SW480 (cell line): ENCODE data around the gene ASTN1.
"Not testable (repeated sequence)": the region's sequence is repeated elsewhere in the genome, so short reads cannot be mapped to it uniquely, and the experiment has no call there.

ENCODE experiments used
- DNase-seq: peaks from one replicate; pipeline ENCODE4 v3.0.0-alpha.2; 2016; ENCODE audit warnings: low spot score

The ASTN1 gene

DNA sequence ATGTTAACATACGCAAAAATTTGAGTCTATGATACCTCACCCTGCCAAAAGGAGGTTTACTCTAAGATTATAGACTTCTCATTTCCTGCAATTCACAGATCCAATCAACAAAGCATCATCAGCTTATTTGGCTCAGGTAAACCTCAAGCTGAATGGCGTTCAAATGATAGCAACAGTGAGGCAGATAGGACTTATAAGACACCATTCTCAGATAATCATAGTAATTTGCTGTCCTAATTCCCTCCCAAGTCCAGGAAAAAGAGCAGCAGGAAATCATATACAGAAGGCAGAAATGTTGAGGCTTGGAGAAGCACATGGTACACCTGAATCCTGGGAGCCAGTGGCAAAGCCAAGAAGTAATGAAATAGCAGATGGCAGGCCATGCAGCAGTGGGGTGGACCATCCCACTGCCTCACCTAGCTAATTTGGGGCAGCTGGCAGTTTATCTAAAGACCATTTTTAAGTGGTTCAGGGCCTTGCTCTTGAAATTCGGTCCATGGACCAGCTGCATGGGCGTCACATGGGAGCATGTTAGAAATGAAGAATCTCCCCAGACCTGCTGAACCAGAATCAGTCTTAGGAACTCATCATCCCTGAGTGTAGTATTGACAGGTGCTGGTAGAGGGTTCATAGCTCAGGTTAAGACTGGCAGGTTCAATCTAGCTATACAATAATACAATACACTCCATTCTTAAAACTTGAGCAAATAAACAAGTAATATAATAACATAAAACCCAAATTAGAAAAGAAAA lies 57.7 kb downstream of the ASTN1 start:
- no peak for DNase-seq

DNA sequence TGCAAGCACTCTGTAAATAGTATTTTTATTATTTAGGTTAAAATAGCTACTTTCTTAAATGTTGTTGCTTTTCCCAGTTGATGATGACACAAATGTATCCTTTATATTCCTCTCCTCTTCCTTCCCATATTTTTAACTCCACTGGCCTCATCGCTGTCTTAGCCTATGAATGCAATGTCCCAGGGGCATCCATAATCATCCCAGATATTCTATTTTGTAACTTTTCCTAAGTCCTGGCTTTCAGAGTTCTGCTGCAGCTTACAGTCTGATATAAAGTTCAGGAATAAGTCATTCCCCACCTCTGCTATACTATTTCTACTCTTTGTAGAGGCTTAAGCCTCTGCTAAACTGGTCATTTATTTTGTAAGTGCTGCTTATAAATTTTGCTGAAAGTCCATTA lies 58.3 kb downstream of the ASTN1 start:
- DNase-seq = no peak

DNA sequence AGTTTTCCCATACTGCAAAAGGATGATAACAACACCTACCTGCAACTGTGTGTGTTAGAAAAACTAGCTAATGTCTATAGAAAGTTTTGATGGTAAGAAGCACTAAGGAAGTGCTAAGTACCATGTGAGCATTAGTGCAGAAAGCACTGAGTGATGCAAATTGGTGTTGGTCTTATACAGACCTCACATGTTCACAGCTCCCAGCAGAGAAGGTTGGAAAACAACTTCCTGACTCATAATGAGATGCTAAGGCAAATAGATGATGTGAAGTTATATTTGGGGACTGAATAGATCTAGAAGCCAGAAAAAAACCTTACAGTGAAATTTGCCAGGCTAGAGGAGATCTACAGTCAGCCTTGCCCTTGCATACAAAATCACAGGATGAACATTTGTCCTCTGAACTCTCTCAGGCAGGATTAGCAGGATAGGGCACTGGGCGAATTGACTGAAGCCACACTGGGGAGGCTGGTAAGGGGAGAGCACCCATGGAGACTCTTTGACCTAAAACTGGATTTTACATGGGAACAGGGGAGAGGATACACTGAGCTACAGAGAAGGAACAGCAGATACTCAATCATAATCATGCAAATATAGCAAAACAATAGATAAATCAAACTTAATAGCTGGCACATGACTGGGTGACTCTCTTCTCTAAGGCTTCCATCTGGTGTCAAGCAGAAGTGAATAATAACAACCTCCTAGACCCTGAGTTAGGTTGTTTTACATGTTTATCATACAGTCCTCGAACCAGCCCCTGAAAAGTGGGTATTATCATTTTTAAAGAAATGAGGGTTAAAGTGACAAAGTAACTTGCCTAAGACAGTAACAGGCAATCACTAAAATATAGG lies 61.3 kb downstream of the ASTN1 start:
- no peak for DNase-seq

DNA sequence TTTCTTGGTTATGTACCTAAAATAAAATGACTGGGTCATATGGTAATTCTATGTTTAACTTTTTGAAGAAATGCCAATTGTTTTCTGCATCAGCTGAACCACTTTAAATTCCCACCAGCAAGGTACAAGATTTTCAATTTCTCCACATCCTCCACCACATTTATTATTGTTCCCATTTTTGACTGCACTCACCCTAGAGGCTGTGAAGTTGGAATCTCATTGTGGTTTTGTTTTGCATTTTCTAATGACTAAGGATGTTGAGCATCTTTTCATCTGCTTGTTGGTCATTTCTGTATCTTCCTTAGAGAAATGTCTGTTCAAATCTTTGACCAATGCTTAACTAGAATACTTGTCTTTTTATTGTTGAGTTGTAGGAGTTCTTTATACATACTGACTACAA lies 72.5 kb downstream of the ASTN1 start:
- no peak for DNase-seq

DNA sequence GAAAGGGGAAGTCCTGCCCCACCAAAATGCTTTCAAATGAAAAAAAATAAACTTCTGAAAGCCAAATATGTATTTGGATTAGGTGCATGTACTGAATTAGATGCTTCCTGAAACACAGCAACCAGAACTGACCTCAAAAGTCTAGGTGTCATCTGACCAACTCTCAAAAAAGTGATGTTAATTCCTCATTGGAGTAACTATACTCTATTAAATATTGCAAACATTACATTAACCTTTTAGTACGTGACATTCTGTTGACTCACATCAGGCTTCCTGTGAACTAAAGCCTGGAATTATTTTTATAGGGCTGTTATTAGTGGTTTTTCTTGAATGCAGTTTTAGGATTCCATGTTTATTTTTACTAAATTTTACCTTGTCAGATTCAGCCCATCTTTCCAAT lies 73.5 kb downstream of the ASTN1 start:
- no peak for DNase-seq

DNA sequence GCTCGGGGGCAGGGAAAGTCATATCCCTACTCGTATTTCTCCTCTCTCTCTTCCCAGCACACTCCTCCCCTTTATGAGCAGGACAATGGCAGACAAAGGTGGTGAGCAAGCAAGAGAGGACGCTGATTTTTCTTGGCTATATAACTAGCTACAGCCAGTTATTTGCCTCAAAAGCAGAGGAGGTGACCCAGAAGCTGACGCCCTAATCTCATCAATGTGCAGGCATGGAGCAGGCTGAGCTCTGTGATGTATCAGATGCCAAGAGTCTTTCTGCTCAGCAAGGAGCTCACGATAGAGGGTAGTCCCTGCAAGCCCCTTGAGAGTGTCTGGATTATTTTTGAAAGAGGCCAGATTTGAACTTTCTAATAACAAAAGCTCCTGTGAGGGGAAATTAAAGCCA lies 75.5 kb downstream of the ASTN1 start:
- no peak for DNase-seq

DNA sequence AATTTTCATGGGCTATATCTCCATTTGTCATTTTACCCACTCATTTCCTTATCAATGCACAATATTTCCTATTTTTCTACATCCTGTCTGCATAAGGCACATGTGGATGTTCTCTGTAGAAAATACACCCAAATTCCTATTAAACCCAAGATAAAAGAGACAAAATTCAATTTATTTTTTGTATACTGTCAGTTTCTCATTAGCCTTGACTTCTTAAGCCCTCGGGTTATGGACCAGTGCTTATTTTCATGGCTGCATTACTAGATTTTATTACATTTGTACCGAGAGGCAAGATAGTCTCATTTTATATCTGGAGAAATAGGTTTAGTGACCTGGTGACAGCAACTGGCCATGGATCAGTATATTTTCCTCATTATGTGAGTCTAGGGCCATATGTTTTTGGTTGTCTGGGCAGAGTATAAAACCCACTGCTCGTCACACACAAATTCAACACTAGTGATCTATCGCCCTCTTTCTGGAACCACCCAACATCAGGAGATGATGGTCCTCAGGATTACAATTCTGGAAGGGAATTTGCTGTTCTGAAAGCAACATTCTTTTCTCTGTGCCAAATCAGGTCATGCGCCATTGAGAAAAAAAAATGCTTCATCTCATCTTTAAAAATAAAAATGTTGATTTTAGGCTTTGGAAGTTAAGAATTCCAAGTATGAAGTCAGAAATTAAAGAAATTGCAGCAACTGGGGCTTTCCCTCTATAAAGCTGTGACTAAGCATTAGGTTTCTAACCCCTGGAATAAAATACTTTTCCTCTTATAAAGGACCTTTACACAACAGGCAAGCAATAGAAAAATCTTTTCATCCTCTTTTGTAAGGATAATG lies 81.4 kb downstream of the ASTN1 start:
- DNase-seq = no peak

DNA sequence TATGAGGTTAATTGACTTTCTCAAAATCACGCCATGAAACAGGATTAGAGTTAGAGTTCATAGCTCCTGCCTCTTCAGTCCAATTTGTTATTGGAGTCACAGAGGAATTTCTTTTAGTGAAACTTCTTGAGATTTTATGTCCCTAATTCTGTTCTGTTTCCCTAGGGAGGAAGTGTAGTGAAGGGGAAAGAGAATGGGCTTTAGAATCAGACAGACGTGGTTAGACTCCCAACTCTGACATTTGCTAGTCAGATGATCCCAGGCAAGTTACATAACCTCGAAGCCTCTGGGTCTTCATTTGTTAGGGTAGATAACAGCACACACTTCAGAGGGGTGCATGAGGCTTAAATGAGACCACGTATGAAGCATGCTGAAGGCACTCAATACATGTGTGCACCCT lies 83.9 kb downstream of the ASTN1 start:
- DNase-seq = no peak

DNA sequence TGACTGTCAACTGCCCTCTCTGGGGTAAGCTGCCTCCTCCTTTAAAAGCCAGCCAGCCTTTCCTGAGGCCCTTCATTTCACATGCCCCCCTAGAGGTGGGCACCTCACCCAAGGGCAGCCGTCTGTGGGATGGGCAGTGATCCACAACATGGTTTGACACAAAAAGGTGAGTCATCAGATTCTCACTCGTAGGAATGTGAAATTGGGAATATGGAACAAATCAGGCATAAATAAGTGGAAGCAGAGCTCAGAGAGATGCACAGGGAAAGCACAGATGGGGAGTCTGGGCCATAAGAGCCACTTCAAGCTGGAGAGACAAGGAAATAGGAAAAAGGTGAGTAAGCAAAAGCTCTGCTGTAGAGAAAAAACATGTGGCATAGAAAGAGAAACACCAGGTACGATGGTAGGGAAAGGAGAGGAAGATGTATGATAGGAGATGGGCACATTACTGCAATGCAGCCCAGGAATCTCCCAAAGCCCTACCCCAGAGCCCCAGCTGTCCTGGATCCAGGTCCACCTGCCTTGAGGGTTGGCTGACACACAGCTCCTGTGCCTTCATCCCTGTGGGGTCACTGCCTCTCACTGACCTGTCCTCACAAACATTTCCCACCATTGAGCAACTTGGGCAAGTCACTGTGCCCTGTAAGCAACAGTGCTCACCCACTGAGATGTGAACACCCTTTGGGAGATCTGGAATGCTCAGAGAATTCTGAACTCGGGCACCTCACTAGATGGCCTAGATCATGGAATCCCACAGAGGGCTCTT lies 86.6 kb downstream of the ASTN1 start:
- no peak for DNase-seq

DNA sequence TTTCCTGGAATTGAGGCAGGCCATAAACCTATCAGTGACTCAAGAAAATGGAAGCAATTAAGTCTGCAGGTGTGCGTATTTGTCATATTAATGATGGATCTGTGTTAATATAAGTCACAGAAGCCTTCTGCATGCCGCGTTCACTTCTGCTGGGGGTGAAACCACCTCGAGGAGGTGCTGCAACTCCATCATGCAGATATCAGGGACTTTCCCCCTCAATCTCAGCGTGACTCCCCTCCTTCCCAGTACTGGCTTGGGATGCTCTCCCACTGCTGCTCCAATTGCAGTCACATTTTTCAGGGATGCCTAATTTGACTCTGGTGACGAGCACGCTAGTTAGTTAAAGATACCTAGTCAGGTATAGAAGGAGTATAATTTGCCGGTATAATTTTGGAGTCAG lies 87.5 kb downstream of the ASTN1 start:
- no peak for DNase-seq

DNA sequence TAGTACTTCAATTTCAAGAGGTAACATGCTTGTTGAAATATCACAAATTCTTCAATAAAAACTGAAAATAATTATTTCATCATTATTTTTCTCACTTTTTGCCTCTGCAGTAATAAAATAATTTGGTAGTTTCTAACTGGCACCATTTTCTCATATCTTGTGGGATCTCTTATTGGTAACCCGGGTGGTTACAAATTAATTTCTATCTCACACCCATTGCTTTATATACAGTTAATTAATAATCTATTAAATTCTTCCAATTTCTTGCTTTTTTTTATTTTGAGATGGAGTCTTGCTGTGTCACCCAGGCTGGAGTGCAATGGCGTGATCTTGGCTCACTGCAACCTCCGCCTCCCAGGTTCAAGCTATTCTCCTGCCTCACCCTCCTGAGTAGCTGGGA lies 89.7 kb downstream of the ASTN1 start:
- DNase-seq = not testable (repeated sequence)

DNA sequence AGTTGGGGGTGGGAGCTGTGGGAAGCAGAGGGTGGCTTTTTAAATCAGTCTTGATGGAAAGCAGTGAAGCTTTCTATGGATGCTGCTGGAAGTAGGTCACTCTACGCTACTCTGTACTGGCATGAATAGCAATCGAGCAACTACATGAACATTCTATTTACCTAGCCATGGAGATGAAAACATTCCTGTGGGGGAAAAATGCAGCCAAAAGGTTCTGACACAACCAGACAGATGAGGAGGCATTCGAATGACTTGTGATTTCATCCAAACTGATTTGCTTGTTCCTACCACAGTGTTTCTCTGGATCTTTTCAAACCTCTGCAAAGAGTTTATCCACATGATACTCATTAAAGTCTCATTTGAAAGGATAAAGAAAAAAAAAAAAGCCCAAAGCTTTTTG lies 95.0 kb downstream of the ASTN1 start:
- no peak for DNase-seq

DNA sequence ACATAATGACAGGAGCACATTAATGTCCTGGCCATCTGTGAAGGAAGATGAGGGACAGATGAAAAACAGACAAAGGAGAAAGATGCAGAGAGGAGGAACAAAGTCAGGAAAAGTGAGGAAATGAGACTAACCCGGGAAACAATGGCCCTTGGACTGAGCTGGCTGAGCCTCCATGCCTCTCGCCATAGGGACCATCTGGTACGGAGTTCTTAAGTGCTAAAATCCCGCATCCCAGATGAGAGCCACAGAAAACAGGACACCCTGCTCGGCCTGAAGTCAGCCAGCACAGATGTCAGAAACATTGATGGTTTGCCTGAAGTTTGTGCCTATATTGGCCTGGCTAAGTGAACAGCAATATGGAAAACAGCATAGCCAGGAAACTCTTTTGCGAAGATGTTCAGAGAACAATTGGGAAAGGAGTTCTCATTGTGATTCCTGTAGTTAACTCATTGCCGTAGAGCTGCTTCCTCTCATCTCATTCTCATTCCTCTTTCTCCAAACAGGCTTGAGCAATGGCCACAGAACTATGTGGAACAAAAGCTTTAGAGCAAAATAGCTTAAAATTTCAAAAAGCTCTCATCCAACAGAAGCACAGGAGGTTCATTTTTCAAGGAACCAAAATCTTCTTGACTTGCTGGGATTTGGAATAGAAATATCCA lies 96.6 kb downstream of the ASTN1 start:
- DNase-seq = no peak

DNA sequence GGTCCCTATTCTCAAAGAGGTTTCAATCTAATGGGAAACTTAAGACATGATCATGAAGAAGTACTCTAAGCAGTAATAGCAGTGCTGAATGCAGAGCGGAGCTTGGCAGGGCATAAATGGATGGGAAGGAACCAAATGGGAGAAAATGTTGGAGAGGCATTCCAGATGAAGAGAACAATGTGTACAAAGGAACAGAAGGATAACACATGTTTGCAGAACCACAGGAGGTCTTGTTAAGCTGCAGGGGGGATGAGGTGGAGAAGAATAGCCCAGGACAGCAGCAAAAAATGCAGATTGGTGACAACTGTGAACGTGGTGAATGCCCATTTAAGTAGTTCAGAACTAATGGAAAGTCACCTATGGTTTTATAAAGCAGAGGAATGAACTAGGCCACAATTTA lies 99.1 kb downstream of the ASTN1 start:
- DNase-seq = no peak

DNA sequence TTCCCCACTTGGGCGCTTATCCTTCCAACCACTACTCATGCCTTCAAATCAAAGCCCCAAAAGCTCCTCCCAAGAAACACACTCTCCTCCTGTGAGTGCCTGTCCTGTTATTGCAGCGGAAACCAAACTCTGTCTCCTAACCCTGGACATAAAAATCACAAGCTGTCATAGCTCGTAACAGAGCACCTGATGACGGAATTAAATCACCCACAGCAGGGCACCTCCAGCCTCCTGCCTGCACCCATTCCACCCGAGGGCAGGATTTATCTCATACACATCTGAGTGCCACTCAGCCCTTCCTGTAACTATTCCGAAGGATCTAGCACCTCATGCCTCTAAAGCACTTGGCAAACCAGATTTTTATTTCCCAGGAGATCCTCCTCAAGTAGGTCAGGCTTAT lies 100.9 kb downstream of the ASTN1 start:
- no peak for DNase-seq

DNA sequence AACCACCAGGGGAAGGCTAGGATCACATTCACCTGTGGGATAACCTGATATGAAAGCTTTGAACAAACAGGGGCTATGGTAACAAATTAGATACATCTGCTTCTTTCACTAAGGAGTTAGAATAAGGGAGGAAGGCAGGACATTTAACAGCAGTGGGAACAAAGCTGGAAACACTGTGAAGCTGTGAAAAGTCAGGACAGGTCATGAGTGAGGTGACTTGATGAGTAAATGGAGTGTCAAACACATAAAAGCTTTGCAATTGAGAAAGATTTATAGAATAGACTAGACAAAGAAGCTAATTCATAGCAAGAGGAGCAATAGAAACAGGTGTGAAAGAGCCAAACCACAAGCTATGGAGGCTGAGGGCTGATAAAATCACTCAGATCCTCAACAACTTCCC lies 110.0 kb downstream of the ASTN1 start:
- DNase-seq = peak; percentile 17

DNA sequence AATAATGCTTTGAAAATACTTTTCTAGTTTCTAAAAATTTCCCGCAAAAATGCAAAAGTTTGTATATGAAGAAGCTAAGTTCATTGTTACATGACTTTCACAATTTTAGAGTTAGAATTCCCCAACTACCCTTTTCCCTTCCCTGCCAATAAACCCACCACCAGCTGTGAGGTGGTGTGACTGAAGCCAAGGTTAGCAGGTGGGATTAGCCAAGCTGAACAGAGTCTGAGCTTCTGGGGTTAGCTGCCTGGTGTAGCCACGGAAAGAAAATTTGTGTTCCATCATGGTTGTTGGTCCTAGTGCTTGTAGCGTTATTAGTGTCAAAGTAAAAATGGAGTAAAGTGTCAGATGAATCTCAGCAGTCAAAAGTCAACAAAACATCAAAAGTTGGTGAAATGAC lies 110.9 kb downstream of the ASTN1 start:
- DNase-seq = no peak

DNA sequence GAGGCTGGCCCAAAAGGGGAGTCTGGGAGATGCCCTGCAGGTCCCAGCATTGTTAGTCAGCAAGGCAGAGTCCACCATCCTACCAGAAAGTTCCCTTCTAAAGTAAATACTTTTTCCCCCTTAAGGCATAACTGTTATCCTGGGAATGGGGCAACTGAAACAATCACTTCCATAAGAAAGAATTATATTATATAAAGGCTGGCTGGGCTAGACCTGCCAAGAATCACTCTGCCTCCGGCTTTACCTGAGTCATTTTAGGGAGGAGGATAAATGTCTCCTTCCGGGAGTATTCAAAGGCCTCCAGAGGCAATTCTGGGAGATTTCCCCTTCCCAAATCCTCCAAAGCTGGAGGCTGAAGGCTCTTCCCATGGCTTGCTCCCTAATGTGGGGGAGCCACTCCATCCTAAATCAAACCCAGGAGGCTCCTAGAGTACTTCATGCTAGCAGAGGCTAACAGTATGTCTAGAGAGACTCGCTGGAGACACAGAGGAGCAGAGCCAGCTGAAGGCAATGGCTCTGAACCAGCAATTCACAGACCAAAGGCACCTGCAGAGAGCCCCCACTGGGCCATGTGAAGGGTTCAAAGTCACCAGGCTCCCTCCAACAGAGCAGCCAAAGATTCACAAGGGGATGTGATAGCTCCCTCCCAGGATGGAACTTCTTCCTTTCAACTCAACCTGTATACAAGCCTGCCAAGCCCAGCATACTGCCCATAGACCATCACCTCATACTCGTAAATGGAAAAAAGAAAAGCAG lies 116.0 kb downstream of the ASTN1 start:
- DNase-seq = no peak

DNA sequence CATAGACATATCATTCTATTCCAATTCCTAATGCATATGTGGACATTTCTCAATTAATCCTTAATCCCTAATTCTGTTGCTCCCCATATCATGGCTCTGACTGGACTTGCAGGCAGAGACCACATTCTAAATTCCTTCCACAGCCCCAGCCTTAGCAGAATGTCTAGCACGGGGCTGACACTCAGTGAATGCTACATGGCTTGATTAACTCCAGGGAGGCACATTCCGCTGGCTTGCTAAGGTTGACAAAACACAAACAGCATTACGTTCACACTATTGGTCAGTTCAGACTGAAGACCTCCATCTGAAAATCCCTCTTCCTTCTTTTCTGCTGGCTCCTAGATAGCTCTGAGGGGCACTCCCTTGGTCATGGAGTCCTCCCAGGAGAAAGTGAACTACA lies 119.4 kb downstream of the ASTN1 start:
- no peak for DNase-seq

DNA sequence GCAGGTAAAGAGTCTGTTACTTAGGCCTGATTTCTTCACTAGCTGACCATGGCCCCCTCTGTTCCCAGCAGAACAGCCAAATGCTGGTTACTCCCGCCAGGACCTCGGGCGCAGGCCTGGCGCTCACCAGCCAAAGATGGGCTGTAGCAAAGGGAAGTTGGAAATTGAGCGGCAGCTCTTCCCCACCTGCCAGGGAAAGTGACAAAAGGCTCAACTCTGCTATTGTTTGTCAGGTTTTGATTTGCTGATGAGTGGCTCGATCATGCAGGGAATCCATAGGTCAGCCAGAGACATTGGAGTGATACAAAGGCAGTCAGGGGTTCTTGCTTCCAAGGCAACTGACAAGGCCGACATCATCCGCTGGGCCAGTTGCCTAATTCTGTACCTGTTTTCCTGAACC lies 120.1 kb downstream of the ASTN1 start:
- no peak for DNase-seq

DNA sequence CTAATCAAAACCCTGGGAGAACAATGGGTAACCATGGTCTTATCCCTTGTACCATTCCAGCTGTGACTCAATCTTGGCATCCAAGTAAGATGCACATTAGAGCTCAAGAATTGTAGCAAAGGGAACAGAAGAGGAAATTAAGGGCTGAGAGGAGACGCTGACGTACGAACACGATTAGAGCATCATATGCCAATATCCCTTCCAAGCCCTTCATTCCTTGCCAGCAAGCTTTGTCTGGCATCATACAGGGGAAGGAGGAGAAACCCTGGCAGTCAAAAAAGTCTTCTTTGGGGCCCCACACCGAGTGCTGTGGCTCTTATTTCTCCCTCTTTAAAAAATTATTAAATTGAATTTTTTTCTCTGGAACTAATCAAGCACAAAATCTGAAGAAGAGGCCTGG lies 120.9 kb downstream of the ASTN1 start:
- no peak for DNase-seq
